ENCODE measurements around the gene SH3YL1.

DNA sequence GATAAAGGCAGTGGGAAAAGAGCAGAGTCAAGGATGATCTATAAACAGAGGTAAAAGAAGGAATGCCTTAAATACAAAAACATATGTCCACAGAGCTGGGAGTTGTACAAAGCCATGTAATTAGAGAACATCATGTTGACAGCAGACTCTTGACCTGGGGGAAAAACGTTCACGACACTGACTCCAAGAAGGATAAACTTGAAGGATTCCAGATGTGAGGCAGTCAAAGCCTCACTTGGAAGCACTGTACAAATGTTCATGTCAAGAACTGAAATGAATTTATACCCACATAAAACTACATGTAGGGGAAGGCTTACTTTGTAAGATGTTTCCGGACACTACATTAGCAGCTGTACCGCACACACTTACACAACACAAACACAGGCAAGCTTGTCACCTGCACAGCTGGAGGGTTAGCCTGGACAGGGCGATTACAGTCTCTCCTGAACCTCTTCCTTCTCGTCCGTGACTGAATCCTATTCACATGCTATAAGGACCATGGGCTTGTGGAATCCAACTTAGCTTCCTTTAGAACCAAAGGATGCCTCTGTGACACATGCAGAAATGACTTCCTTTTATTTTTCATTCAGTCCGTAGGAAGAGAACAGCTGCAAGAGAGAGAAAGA lies 88.6 kb downstream of the SH3YL1 start:
- no peak for TF ChIP-seq EZH2 (IDR thresholded peaks at IDR 0.05)
- TF ChIP-seq POLR2AphosphoS5 (IDR thresholded peaks at IDR 0.05; ENCODE audit: borderline replicate concordance, low read depth, low read length) = no peak
